Suprapubic skin (tissue), 4 donors: ENCODE results near the gene MYO1E.

Experiments
- CTCF ChIP-seq, 2 donors: fragments of 200-600 bp in 1 of 2; fragments of 450-650 bp in 1 of 2; sonication (generic) in 1 of 2; IDR thresholded peaks; one replicate each; pipeline ENCODE4 v1.5.1; 2016 to 2019; ENCODE audit warnings: antibody characterized with exemption in 2 of 2, mild to moderate bottlenecking in 1 of 2, moderate library complexity in 1 of 2
- EP300 ChIP-seq: sonication (generic); formaldehyde crosslinking; IDR thresholded peaks from one replicate; pipeline ENCODE4 v1.6.1; 2017; ENCODE audit warnings: antibody characterized with exemption
- POLR2A ChIP-seq, 2 donors: fragments of 450-650 bp; IDR thresholded peaks; one replicate each; pipeline ENCODE4 v1.6.1; 2017; ENCODE audit warnings: antibody characterized with exemption in 2 of 2, mild to moderate bottlenecking in 2 of 2, moderate library complexity in 2 of 2
- POLR2AphosphoS5 ChIP-seq, 3 donors: sonication (generic); formaldehyde crosslinking; IDR thresholded peaks; one replicate each; pipeline ENCODE4 v1.6.1; 2017; ENCODE audit warnings: antibody characterized with exemption in 3 of 3

DNA sequence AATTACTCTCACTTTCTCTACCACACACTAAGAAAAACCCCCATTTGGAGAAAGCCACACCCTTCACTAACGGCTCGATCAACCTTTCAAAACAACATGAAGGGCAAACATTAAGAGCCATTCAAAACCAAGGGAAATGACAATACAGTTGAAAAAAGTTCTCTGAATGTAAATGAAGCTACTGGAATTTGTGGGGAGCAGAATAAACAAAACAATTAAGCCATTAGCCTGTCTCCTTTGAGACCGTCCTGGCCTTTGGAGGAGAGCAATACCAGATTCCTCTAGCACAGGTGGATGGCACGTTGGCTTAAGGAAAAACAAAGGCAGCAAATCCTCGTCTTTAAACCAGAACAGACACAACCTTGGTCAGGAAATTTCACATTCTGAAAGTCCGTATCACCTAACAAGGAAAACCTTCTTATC is 18.7 kb downstream of the MYO1E start:
- TF ChIP-seq CTCF (IDR thresholded peaks at IDR 0.05) (no peak), POLR2A (IDR thresholded peaks at IDR 0.05) (no peak), POLR2AphosphoS5 (IDR thresholded peaks at IDR 0.05) (no peak), EP300 (no peak)
